Pulmonary artery endothelial cell (primary cell): ENCODE results near the gene MTMR12. TPM values are rescaled to one million over a fixed set of nuclear protein-coding genes. Genes with fewer than 3 reads are reported as not detected.

Experiments
- DNase-seq: peaks from one replicate; pipeline ENCODE4 v3.0.0-alpha.2; 2011; ENCODE audit warnings: low read depth, low spot score
- total RNA-seq: library from RNA; depleted of rRNA; stranded (reverse); fragments of >200 nt; gene quantifications from 2 replicates; pipeline ENCODE4 v1.2.3, GENCODE V29; 2014

The MTMR12 gene
- total RNA-seq, 1 donor from 2014 or later: 31.9 TPM

- DNase-seq: no peak
These were observed 115.7 kb downstream of the MTMR12 start for GRCh38 chr5:32197032-32197431.

- DNase-seq: no peak
These were observed 117.5 kb downstream of the MTMR12 start for GRCh38 chr5:32195265-32195664.

GRCh38 chr5:32193591-32193990 is 119.1 kb downstream of the MTMR12 start:
- DNase-seq: peak; percentile 86

GRCh38 chr5:32190095-32190494 is 122.6 kb downstream of the MTMR12 start:
- DNase-seq: no peak

- DNase-seq: no peak
These were observed 125.1 kb downstream of the MTMR12 start for GRCh38 chr5:32187675-32188074.

GRCh38 chr5:32182463-32183063 is 130.2 kb downstream of the MTMR12 start:
- DNase-seq: no peak

Other genes with a start within 250 kb of the MTMR12 start
- gene GOLPH3, start 138.6 kb downstream of the MTMR12 start, total RNA-seq: 63.4 and 67.5 TPM in 2 replicates
- gene ZFR, start 131.8 kb upstream of the MTMR12 start, total RNA-seq: 58.4 and 73.6 TPM in 2 replicates